SK-N-SH (cell line): Measurements from ENCODE around the gene SLC66A2.

Experiments
- CTCF ChIP-seq: fragments of 200-600 bp; sonication (generic); IDR thresholded peaks from 2 replicates; pipeline ENCODE4 v1.6.1; 2017; ENCODE audit warnings: antibody characterized with exemption, mild to moderate bottlenecking, moderate library complexity
- EZH2phosphoT487 ChIP-seq: fragments of 200-600 bp; sonication (generic); IDR thresholded peaks from 2 replicates; pipeline ENCODE4 v1.6.1; 2017; ENCODE audit warnings: low read depth, mixed run types, mild to moderate bottlenecking, antibody characterized with exemption, moderate library complexity, borderline replicate concordance
- FOXM1 ChIP-seq: IDR thresholded peaks from 2 replicates; pipeline ENCODE4 v1.4.0; 2012; ENCODE audit warnings: low read depth, mild to moderate bottlenecking
- POLR2AphosphoS5 ChIP-seq: IDR thresholded peaks from 2 replicates; pipeline ENCODE4 v1.6.1; 2012; ENCODE audit warnings: low read depth, low read length
- REST ChIP-seq: IDR thresholded peaks from 2 replicates; pipeline ENCODE4 v1.6.1; 2012; ENCODE audit warnings: mild to moderate bottlenecking, low read depth, low read length, moderate library complexity
- SIN3A ChIP-seq: IDR thresholded peaks from 2 replicates; pipeline ENCODE4 v1.6.1; 2012; ENCODE audit warnings: low read depth, mild to moderate bottlenecking, low read length, moderate library complexity, borderline replicate concordance
- USF2 ChIP-seq: fragments of 150-350 bp; IDR thresholded peaks from 2 replicates; pipeline ENCODE4 v1.6.1; 2017; ENCODE audit warnings: antibody characterized with exemption, low read length, low read depth, borderline replicate concordance
- YY1 ChIP-seq: IDR thresholded peaks from 2 replicates; pipeline ENCODE4 v1.4.0; 2012; ENCODE audit warnings: low read depth, mild to moderate bottlenecking

- no peak for TF ChIP-seq REST
- no peak for TF ChIP-seq POLR2AphosphoS5
- TF ChIP-seq YY1 = no peak
- TF ChIP-seq FOXM1 = no peak
- no peak for TF ChIP-seq EZH2phosphoT487
- TF ChIP-seq CTCF = no peak
- no peak for TF ChIP-seq SIN3A
- TF ChIP-seq USF2 = no peak
Measured at GRCh38 chr18:79896738-79897137, 54.7 kb downstream of the SLC66A2 start.
